Endometrium (tissue), 2 donors: ENCODE results near the gene METTL5.
"Not testable (repeated sequence)": the region's sequence is repeated elsewhere in the genome, so short reads cannot be mapped to it uniquely, and the experiment has no call there.

Experiments
- FAIRE-seq: peaks from 2 replicates; lab custom pipeline; 2012; peaks lifted over from hg19 to GRCh38; lab: Jason Lieb, UNC
- donor health status: control.
- donor health status: control.

METTL5 gene

DNA sequence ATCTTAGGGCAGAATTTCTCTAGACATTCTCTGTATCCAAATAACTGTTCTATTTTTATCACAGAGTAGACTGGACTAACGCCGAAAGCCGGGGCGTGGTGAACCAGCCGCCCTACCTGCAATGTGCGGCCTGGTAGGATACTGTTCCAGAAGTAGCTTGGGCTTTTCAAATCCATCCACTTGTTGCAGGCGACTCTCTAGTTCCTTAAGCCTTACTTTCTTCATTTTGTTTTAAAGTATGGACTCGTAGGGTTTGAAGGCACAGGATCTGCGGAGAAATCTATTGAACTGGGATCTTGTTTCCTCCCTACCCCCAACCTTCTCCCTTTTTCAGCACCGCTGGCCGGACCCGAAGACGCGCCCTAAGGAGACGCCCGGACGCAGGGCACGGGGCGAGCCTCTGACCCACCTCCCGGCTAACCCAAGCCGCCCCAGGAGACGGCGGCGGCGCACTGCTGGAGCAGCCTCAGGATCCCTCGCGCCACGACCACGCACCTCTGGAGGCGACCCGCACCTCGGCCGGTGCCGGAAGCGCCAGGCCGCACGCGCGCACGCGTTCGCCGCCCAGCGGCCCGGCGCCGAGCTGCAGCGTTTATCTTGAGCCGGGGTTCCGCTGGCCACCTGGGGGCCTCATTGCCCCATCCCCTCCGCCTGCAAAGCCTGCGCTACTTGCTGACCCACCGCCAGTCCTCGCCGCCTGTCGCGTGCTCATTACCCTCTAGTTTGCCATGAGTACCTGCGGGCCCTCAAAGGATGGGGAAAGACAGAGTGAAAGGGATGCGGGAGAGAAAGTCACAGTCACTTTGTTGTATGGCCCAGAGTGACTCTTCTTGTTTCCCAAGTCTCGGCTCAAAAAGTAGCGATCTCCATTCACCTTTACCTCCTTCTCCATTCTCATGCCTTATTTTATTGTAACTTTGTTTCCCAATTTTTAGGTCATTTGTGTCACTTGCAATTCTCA lies at the start of gene METTL5:
METTL5 (minus strand) TSS at position 533 of the 961 bp plus-strand sequence; CDS start at position 225, 308 bp downstream.
- no peak for FAIRE-seq

DNA sequence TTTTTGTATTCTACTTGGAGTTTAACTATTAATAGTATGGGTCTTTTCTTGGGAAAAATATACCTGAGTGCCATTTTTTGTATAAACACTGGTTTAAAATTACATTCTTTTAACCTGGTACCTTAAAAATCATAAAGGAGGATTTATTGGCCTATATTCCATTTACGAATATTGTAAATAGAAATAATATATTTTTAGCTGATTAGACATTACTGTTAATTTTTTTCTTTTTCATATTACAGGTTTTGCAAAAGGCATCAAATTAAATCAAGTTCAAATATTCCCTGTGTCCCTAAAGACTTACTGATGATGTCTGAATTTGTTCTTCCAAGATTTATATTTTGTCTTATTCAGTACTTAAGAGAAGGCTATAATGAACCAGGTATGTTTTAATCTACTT lies 47.3 kb upstream of the METTL5 start:
- no peak for FAIRE-seq

DNA sequence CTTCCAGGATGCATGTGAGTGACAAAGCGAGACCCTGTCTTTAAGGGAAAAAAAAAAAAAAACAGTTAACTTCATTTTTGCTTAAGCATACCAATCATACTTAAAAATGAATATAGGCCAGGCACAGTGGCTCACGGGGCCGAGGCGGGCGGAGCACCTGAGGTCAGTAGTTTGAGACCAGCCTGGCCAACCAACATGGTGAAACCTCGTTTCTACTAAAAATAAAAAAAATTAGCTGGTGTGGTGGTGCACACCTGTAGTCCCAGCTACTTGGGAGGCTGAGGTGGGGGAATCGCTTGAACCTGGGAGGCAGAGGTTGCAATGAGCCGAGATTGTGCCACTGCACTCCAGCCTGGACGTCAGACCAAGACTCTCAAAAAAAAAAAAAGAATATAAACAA lies 46.7 kb upstream of the METTL5 start:
- not testable (repeated sequence) for FAIRE-seq

DNA sequence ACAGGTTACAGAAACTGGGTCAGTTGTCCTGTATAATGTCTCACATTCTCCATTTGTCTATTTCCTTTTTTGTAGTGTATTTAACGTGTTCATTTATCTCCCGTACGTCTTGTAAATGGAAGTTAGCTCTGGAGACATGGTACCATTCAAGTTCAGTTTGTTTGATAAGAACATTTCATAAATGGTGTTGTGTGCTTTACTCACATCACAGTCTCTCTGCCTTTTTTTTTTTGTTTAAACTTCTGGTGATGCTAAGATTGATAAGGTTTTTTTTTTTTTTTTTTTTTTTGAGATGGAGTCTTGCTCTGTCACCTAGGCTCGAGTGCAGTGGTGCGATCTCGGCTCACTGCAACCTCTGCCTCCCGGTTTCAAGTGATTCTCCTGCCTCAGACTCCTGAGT lies 44.2 kb upstream of the METTL5 start:
- FAIRE-seq, result no peak

DNA sequence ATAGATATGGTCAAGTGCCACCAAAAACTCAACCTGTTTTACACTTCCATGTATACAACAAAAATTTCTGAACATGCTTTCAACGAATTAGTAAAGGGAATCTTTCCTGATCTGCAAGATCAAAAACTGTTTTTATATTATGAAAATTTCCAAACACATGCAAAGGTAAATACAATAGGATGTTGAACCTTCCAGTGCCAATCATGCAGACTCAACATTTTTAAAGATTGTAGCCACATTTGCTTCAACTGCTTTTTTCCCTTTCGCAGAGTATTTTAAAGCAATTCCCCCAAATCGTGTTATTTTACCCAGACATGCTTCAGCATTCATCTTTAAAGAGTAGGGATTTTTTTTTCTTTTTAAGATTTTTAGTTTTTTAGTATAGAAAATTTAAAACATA lies 42.9 kb upstream of the METTL5 start:
- FAIRE-seq, result no peak

DNA sequence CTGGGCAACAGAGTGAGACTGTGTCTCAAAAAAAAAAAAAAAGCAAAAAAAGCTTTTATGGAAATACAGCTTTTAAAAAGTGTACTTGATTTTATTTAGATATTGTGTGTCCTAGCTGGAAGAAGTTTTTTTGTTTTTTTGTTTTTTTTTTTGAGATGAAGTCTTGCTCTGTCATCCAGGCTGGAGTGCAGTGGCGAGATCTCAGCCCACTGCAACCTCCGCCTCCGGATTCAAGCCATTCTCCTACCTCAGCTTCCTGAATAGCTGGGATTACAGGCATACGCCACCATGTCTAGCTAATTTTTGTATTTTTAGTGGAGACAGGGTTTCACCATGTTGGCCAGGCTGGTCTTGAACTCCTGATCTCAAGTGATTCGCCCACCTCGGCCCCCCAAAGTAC lies 41.5 kb upstream of the METTL5 start:
- not testable (repeated sequence) for FAIRE-seq

DNA sequence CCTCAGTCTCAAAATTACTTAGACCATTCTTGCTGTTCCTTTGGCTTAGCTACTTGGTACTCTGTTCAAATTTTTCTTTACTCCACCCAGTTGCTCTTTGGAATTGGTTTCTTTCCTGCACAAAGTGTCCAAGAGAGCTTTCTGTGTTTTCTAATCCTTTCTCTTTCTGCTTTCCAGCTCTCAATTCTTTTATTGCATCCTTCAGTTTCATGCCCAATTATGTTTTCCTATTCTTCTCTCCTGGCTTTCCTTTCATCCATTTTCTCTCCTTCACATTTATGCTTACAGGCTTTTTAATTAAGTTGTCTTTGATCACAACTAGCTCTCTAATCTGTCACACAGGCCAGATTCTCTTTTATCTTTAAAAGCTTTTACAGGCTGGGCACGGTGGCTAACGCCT lies 40.8 kb upstream of the METTL5 start:
- no peak for FAIRE-seq

DNA sequence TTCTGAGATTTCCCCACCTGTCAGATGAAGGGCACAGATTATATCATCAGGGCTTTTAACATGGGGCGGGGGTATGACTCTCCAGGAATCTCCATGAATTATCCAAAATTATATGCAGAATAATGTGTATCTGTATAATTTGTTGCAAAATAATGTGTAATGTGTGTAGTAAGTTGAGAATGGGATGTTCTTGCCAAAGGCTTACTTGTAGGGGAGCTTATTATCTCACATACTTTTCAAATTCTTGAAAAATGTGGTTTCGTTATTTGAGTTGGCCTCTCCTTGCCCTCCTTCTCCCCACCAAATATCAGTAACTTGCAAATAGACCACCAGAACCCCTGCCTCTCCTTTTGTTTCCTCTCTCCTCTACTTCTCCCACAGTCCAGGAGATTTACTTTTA lies 38.1 kb upstream of the METTL5 start:
- no peak for FAIRE-seq

DNA sequence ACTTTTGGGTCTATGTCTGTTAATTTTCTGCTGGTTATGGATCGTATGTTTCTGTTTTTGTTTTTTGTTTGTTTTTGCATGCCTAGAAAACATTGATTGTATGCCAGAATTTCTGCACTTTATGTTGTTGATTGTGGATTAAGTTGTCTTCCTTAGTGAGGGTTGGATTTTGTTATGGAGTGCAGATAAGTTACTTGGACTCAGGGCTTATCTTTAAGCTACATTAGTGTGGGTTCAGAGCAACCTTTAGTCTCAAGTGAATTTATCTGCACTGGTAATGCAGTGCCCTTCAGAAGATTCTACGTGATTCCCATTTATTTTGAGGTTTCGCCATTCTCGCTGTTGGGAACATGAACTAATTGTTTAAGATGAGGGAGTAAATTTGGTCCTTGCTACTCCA lies 35.4 kb upstream of the METTL5 start:
- FAIRE-seq, result no peak

DNA sequence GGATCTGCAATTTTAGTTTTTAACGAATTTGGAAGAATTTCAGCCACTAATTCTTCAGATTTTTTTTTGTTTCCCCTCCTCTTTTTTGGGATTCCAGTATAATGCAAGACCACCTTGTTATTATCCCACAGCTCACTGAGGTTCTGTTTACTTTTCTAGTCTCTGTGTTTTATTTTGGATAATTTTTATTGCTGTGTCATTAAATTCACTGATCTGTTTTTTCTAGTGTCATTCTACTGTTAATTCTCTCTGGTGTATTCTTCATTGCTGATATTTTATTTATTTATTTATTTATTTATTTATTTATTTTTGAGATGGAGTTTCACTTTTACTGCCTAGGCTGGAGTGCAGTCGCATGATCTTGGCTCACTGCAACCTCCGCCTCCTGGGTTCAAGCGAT lies 34.7 kb upstream of the METTL5 start:
- FAIRE-seq, result peak; percentile 95

DNA sequence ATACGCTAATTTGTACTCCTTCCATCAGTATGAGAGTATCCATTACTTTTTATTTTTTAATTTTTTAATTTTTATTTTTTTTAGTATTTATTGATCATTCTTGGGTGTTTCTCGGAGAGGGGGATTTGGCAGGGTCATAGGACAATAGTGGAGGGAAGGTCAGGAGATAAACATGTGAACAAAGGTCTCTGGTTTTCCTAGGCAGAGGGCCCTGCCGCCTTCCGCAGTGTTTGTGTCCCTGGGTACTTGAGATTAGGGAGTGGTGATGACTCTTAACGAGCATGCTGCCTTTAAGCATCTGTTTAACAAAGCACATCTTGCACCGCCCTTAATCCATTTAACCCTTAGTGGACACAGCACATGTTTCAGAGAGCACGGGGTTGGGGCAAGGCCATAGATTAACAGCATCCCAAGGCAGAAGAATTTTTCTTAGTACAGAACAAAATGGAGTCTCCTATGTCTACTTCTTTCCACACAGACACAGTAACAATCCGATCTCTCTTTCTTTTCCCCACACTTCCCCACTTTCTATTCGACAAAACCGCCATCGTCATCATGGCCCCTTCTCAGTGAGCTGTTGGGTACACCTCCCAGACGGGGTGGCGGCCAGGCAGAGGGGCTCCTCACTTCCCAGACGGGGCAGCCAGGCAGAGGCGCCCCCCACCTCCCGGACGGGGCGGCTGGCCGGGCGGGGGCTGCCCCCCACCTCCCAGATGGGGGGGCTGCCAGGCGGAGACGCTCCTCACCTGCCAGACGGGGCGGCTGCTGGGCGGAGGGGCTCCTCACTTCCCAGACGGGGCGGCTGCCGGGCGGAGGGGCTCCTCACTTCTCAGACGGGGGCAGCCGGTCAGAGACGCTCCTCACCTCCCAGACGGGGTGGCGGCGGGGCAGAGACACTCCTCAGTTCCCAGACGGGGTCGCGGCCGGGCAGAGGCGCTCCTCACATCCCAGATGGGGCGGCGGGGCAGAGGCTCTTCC lies 30.9 kb upstream of the METTL5 start:
- not testable (repeated sequence) for FAIRE-seq

DNA sequence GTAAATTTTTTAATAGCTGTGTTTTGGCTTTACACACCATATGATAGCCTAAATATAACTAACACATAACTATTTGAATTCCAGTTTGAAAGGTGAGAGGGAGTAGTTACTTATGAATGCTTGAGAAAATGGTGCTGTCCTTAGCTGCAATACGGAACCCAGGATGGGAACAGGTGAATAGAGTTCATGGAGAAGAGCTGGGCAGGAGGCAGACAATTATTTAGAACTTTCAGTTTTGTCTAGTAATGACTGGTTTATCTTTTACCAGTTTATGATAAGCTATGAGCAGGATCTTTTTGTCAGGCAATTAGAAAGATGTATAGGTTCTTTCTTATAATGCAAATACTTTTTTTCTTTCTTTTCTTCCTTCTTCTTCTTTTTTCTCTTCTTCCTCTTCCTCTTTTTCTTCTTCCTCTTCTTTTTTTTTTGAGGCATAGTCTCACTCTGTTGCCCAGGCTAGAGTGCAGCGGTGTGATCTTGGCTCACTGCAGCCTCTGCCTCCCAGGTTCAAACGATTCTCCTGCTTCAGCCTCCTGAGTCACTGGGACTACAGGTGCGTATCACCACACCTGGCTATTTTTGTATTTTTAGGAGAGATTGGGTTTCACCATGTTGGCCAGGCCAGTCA lies 28.4 kb upstream of the METTL5 start:
- FAIRE-seq, result no peak

DNA sequence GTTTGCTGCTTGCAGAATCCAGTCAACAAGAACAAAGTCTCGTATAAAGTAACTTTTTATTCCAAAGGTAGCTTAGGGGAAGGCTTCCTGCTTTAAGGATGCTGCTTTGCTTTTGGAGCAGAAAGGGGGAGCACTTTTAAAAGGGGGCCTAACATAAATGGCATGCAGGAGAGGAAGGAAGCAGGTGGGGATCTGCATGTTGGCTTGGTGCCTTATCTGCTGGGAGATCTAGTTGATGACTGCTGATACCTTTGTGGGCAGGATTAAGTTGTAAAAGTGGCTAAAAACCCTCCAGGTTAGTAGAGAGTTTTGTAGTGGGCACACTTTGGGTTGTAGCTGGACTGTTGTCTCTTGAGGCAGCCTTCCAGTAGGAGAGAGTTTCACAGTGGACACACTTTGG lies 25.0 kb upstream of the METTL5 start:
- FAIRE-seq, result no peak

DNA sequence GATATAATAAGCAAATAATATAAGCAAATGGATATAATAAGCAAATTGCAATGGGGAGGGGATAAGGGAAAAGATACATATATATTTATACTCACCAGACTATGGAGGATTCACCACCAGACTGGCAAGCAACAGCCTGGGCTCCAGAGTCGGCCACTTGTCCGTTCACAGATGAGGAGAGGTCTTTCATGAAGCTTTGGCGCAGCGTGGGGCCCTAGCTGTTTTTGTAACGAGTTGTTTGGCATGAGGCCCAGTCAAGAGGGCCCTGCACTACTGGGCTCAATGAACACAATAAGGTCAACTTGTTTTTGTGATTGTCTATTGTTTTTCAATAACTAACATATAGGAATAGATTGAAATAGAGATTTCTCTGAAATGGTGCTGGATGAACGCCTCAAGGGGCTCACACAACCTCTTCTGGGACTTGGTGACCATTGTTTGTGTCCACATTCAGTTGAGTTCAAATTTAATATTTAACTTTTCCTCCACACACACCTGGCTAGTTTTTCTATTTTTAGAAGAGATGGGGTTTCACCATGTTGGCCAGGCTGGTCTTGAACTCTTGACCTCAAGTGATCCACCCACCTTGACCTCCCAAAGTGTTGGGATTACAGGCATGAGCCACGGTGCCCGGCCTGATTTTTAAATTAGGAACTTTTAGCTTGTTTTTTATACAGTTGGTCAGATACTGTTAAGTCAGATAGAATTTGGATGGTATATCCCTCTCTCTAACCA lies 24.4 kb upstream of the METTL5 start:
- not testable (repeated sequence) for FAIRE-seq

DNA sequence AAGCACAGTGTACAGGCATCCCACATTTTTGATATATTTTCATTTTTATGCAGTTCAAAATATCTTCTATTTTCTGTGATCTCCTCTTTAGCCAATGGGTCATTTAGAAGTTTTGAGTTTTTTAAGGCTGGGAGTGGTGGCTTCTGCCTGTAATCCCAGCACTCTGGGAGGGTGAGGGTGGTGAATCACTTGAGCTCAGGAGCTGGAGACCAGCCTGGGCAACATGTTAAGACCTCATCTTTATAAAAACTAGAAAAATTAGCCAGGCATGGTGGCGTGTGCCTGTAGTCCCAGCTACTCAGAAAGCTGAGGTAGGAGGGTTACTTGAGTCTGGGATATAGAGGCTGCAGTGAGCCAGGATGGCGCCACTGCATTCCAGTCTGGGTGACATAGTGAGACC lies 20.3 kb upstream of the METTL5 start:
- no peak for FAIRE-seq

DNA sequence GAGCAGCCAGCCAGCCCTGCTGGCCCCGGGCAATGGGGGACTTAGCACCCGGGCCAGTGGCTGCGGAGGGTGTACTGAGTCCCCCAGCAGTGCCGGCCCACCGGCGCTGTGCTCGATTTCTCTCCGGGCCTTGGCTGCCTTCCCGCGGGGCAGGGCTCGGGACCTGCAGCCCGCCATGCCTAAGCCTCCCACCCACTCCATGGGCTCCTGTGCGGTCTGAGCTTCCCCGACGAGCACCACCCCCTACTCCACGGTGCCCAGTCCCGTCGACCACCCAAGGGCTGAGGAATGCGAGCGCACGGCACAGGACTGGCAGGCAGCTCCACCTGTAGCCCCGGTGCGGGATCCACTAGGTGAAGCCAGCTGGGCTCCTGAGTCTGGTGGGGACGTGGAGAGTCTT lies 16.9 kb upstream of the METTL5 start:
- FAIRE-seq, result not testable (repeated sequence)

DNA sequence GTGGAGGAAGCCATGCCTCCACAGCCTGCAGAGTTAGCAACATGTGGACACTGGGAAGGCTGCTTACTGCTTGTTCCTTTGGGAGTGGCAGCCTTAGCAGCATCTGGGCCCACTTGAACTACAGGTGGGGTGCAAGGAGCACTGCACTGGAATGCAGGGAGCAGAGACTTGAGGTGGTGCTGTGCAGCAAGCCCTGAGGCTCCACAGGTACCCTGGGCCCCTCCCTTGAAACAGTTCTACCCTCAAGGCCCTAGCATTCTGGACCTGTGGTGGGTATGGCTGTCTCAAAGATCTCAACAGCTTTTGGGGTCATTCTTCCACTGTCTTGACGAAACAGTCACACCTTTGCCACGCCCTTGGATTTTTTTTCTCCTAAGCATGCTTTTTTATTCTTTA lies 16.0 kb upstream of the METTL5 start:
- no peak for FAIRE-seq

DNA sequence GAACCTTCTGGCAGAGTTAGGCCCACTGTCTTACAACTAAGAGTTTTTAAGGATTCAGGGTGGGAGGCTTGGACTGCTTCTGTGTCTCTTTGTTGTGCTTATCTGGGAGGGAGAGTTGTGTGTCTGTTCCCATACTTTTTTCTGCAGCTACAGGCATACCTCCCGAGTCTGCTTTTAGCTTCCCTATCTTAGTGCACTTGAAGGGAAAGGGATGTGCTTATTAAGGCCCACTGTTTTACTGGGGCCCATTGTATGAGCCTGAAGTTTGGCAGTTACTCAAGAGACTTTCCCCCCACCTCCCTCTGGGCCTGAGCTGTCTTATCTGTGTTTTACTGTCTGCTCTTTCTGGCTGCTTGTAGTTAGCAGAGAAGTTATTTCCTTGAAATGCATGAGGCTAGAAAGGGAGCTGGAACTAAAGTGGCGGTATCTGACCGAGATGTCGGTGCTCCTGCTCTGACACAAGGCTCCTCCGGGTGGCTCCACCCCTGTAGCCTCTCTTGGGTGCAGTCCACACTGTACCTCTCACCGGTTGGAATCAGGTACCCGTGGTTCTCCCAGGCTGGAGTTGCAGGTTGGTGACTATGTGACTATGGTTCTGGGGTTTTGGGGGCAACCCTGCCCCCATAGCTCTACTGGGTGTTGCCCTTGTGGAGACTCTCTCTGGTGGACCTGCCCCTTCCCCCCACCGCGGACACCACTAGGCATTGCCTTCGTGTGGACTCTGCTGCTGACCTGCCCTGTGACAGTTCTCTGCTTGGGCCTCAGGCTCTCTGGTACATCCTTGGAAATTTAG lies 15.4 kb upstream of the METTL5 start:
- no peak for FAIRE-seq

DNA sequence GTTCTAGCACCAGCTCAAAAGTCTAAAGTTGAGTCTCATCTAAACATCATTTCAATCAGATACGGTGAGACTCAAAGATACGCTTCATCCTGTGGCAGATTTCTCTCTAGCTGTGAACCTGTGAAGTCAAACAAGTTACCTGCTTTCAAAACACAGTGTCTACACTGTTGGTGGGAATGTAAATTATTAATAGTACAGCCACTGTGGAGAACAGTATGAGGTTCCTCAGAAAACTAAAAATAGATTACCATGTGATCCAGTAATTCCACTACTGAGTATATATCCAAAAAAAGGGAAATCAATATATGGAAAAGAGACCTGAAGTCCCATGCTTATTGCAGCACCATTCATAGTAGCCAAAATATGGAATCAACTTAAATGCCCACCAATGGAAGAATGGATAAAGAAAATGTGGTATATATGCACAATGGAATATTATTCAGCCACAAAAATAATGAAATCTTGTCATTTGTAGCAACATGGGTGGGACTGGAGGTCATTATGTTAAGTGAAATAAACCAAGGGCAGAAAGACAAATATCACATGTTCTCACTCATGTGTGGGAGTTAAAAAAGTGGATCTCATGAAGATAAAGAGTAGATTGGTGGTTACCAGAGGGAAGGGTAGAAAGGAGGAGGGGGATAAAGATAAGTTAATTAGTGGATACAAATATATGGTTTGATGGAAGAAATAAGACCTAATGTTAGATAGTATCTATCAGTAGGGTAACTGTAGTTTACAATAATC lies 14.2 kb upstream of the METTL5 start:
- FAIRE-seq, result no peak

DNA sequence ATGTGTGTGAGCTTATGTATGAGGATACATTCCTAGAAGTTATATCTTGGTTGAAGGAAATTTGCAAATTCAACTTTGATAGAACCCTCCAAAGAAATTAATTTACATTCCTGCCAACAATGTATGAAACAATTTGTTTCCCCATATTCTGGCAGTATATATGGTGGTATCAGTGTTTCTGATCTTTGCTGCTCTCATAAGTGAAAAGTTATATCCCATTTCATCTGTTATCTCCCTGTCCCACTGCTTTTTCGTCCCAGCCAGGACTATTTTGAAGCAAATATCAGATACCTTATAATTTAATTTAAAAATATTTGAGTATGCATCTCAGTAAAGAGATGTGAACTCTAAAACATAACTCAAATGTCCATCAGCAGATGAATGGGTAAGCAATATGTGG lies 9.7 kb upstream of the METTL5 start:
- FAIRE-seq, result no peak
